B cell (primary cell): ENCODE results near the gene ZNF503. TPM values are rescaled to one million over a fixed set of nuclear protein-coding genes. Genes with fewer than 3 reads are reported as not detected.

Experiments used
- ATAC-seq: fragments of 200-7000 bp; cut with Tn5 transposase; one replicate; pipeline ENCODE4 v1.10.0; 2021; ENCODE audit warnings: low read depth, mild to moderate bottlenecking, moderate number of reproducible peaks, moderate library complexity
- CTCF ChIA-PET: fragments of 350-600 bp; sonication (Branson Sonifier 250); formaldehyde crosslinking; loops from one replicate; lab custom pipeline; 2021; ENCODE audit warnings: antibody characterized with exemption, inconsistent platforms; lab: Charles Lee
- POLR2A ChIA-PET: fragments of 350-600 bp; sonication (Branson Sonifier 250); formaldehyde crosslinking; loops from one replicate; lab custom pipeline; 2021; ENCODE audit warnings: antibody characterized with exemption; lab: Charles Lee
- DNase-seq: peaks from one replicate; pipeline ENCODE4 v3.0.0; 2013
- H2AFZ ChIP-seq: 2 replicates; pipeline ENCODE4 v1.6.1; 2012; ENCODE audit warnings: mild to moderate bottlenecking, low read depth, low read length; ENCODE audit not compliant: insufficient read depth, poor library complexity, severe bottlenecking
- H3K27ac ChIP-seq, 2 donors: 1 replicate in 1 of 2; 2 replicates in 1 of 2; pipeline ENCODE4 v1.5.1; 2012 to 2013; ENCODE audit warnings: low read length in 2 of 2, mild to moderate bottlenecking in 2 of 2, moderate library complexity in 1 of 2
- H3K27me3 ChIP-seq, 4 experiments: fragments of 200-600 bp in 1 of 4; sonication (generic) in 1 of 4; replicated peaks in 1 of 4; 1 replicate in 2 of 4; 2 replicates in 2 of 4; pipeline versions ENCODE4 v1.6.1 to v1.7.0; 2013 to 2016; ENCODE audit warnings: low read length in 3 of 4, mild to moderate bottlenecking in 2 of 4, mixed read lengths in 1 of 4, moderate library complexity in 1 of 4; ENCODE audit not compliant: insufficient read depth in 4 of 4, control insufficient read depth in 3 of 4; ENCODE audit errors: control extremely low read depth in 1 of 4
- H3K36me3 ChIP-seq, 2 experiments: replicated peaks in 1 of 2; 1 replicate in 1 of 2; 2 replicates in 1 of 2; pipeline versions ENCODE4 v1.6.1 to v1.7.1; 2013; ENCODE audit warnings: low read length in 1 of 2; ENCODE audit not compliant: insufficient read depth in 2 of 2, control insufficient read depth in 1 of 2; ENCODE audit errors: control extremely low read depth in 1 of 2, extremely low read depth in 1 of 2
- H3K4me1 ChIP-seq, 2 donors: fragments of 200-600 bp in 1 of 2; sonication (generic) in 1 of 2; 1 replicate in 1 of 2; 2 replicates in 1 of 2; pipeline versions ENCODE4 v1.5.1 to v1.6.1; 2013 to 2017; ENCODE audit warnings: low read length in 2 of 2; ENCODE audit not compliant: control insufficient read depth in 2 of 2, insufficient read depth in 2 of 2
- H3K4me2 ChIP-seq: replicated peaks from 2 replicates; pipeline ENCODE3; 2012; ENCODE audit warnings: mild to moderate bottlenecking, low read depth, low read length; ENCODE audit not compliant: poor library complexity, severe bottlenecking
- H3K4me3 ChIP-seq, 5 experiments: fragments of 200-600 bp in 1 of 5; sonication (generic) in 1 of 5; 1 replicate in 3 of 5; 2 replicates in 2 of 5; pipeline versions ENCODE4 v1.5.1 to v1.7.0; 2011 to 2016; ENCODE audit warnings: low read length in 4 of 5, mild to moderate bottlenecking in 4 of 5, low read depth in 2 of 5, control low read depth in 1 of 5, moderate library complexity in 1 of 5; ENCODE audit not compliant: insufficient read depth in 1 of 5; ENCODE audit errors: control extremely low read depth in 1 of 5, extremely low read depth in 1 of 5
- H3K79me2 ChIP-seq: fragments of 200-600 bp; sonication (generic); one replicate; pipeline ENCODE4 v1.6.0; 2016; ENCODE audit warnings: low read length; ENCODE audit not compliant: control insufficient read depth, insufficient read depth
- H3K9ac ChIP-seq: fragments of 200-600 bp; sonication (generic); 2 replicates; pipeline ENCODE4 v1.6.1; 2017; ENCODE audit warnings: mild to moderate bottlenecking, low read length, moderate library complexity
- H3K9me3 ChIP-seq, 3 donors: one replicate each; pipeline versions ENCODE4 v1.6.1 to v1.7.1; 2013; ENCODE audit warnings: low read length in 2 of 3; ENCODE audit not compliant: control insufficient read depth in 2 of 3, insufficient read depth in 1 of 3; ENCODE audit errors: control extremely low read depth in 1 of 3
- H4K20me1 ChIP-seq: 2 replicates; pipeline ENCODE4 v1.6.0; 2012; ENCODE audit warnings: mild to moderate bottlenecking, low read length; ENCODE audit not compliant: insufficient read depth, control insufficient read depth, poor library complexity, severe bottlenecking
- H3K27ac Mint-ChIP-seq: one replicate; pipeline ENCODE4 v1.8.0; 2021; ENCODE audit warnings: mixed read lengths
- H3K27me3 Mint-ChIP-seq: one replicate; pipeline ENCODE4 v1.8.0; 2021; ENCODE audit warnings: mixed read lengths
- H3K4me1 Mint-ChIP-seq: one replicate; pipeline ENCODE4 v1.8.0; 2021; ENCODE audit warnings: mixed read lengths
- H3K4me3 Mint-ChIP-seq: one replicate; pipeline ENCODE4 v1.8.0; 2021; ENCODE audit warnings: mixed read lengths
- H3K9me3 Mint-ChIP-seq: one replicate; pipeline ENCODE4 v1.8.0; 2022; ENCODE audit warnings: mixed read lengths; ENCODE audit not compliant: insufficient read depth
- EZH2 ChIP-seq: IDR thresholded peaks from 2 replicates; pipeline ENCODE4 v1.6.1; 2012; ENCODE audit warnings: borderline replicate concordance, low read depth, mild to moderate bottlenecking, moderate library complexity, low read length; ENCODE audit not compliant: insufficient read depth, poor library complexity, severe bottlenecking
- WGBS: methylation state at CpG from one replicate; pipeline ENCODE4 v1.1.5; 2013; ENCODE audit warnings: missing lambda C conversion rate; ENCODE audit not compliant: insufficient coverage; 5-methylcytosine and 5-hydroxymethylcytosine counted together
- intact Hi-C: fragments of 100-400 bp; cut with micrococcal nuclease; formaldehyde crosslinking; loops from one replicate; pipeline ENCODE4 v1.10.0; 2022
- polyA plus RNA-seq: library from polyadenylated mRNA; depleted of rRNA; stranded (reverse); fragments of >200 nt; gene quantifications from 2 replicates; pipeline ENCODE4 v1.2.3, GENCODE V29; 2012
- total RNA-seq, 2 donors: library from RNA; stranded (reverse); fragments of 120-200 nt in 1 of 2; gene quantifications; 1 replicate in 1 of 2; 2 replicates in 1 of 2; pipeline versions ENCODE4 v1.2.3 to v1.2.4, GENCODE V29; 2013 to 2022
- TF ChIP-seq, protein P1 (sequence below): fragments of 200-600 bp; IDR thresholded peaks from one replicate; pipeline ENCODE4 v1.8.0; 2022; ENCODE audit warnings: antibody characterized with exemption, mild to moderate bottlenecking

The ZNF503 gene
- total and polyA plus RNA-seq, 2 donors (not counting 1 experiment from before 2014, with no cell fraction given) = 0.04 TPM; not detected in 1

GRCh38 chr10:75418712-75419111 lies 17.1 kb upstream of the ZNF503 start:
- TF ChIP-seq, protein P1, sequence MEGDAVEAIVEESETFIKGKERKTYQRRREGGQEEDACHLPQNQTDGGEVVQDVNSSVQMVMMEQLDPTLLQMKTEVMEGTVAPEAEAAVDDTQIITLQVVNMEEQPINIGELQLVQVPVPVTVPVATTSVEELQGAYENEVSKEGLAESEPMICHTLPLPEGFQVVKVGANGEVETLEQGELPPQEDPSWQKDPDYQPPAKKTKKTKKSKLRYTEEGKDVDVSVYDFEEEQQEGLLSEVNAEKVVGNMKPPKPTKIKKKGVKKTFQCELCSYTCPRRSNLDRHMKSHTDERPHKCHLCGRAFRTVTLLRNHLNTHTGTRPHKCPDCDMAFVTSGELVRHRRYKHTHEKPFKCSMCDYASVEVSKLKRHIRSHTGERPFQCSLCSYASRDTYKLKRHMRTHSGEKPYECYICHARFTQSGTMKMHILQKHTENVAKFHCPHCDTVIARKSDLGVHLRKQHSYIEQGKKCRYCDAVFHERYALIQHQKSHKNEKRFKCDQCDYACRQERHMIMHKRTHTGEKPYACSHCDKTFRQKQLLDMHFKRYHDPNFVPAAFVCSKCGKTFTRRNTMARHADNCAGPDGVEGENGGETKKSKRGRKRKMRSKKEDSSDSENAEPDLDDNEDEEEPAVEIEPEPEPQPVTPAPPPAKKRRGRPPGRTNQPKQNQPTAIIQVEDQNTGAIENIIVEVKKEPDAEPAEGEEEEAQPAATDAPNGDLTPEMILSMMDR = no peak
- TF ChIP-seq EZH2 = no peak
- Histone ChIP-seq H3K9ac (no peak overlapping the region), H4K20me1 (no peaks in the 10 kb centered on the region), H3K4me2 (no peak overlapping the region), H3K9me3 (peaks cover 0 to 4% (median 0%) of the 10 kb centered on the region in 3 donors), H3K4me1 (no peaks in the 10 kb centered on the region), H3K27ac (no peak overlapping the region), H3K36me3 (no peaks in the 10 kb centered on the region), H3K4me3 (no peak overlapping the region), H3K27me3 (peaks cover 0 to 16% (median 0%) of the 10 kb centered on the region in 4 experiments), H3K79me2 (no peaks in the 10 kb centered on the region), H2AFZ (no peak overlapping the region)
- Mint-ChIP-seq H3K4me3 (no peak overlapping the region), H3K4me1 (no peaks in the 10 kb centered on the region), H3K9me3 (no peaks in the 10 kb centered on the region), H3K27me3 (peaks cover 43% of the 10 kb centered on the region), H3K27ac (no peak overlapping the region)
- ChIA-PET CTCF (no interaction called here), POLR2A (no interaction called here)
- DNase-seq (no peak), ATAC-seq (no peak)
- 97% methylated on average over 7 of the region's 8 CpGs for WGBS
- intact Hi-C loops = no loop called here

DNA sequence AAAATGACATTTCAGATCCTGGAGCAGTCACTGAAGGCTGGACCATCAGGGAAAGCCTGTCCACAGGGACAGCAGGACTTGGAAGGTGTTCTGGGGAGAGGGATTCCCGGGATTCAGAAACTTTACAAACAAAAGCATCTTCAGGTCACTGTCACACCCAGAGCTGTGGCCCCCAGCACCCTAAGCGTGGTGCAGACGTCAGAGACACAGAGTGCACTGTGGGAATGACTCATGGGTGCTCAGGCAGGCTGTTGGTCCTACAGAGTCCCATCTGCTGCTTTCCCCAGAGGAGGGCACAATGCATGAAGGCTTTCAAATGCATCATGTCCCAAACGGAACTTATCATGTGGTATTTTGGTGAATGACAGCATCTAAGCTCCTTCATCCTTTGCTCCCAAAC lies 16.7 kb upstream of the ZNF503 start:
- Histone ChIP-seq H3K27me3 (peaks cover 0 to 18% (median 0%) of the 10 kb centered on the region in 4 experiments), H3K4me1 (no peaks in the 10 kb centered on the region), H3K4me2 (no peak overlapping the region), H4K20me1 (no peaks in the 10 kb centered on the region), H3K27ac (no peak overlapping the region), H2AFZ (no peak overlapping the region), H3K4me3 (no peak overlapping the region), H3K9me3 (peaks cover 0 to 4% (median 0%) of the 10 kb centered on the region in 3 donors), H3K79me2 (no peaks in the 10 kb centered on the region), H3K9ac (no peak overlapping the region), H3K36me3 (no peaks in the 10 kb centered on the region)
- intact Hi-C loops = no loop called here
- Mint-ChIP-seq H3K27ac (no peak overlapping the region), H3K27me3 (peaks cover 47% of the 10 kb centered on the region), H3K4me1 (no peaks in the 10 kb centered on the region), H3K4me3 (no peak overlapping the region), H3K9me3 (no peaks in the 10 kb centered on the region)
- WGBS = 74% methylated on average over 2 of the region's 4 CpGs
- ATAC-seq (no peak), DNase-seq (no peak)
- TF ChIP-seq, protein P1 = no peak
- no peak for TF ChIP-seq EZH2
- ChIA-PET POLR2A (no interaction called here), CTCF (no interaction called here)
